K562 (cell line): ENCODE data around the gene PCDH9. TPM values are rescaled to one million over a fixed set of nuclear protein-coding genes. Genes with fewer than 3 reads are reported as not detected.

Experiments used
- KLF1 ChIP-seq: fragments of 450-650 bp; IDR thresholded peaks from 2 replicates; pipeline ENCODE4 v1.6.1; 2016; ENCODE audit warnings: missing genetic modification characterization, missing compliant biosample characterization
- NCOA2 ChIP-seq, 2 experiments: fragments of 450-650 bp; IDR thresholded peaks; 2 replicates each; pipeline ENCODE4 v1.6.1; 2018; ENCODE audit warnings: mild to moderate bottlenecking in 2 of 2, moderate library complexity in 1 of 2; ENCODE audit not compliant: partially characterized antibody in 2 of 2
- ZBTB1 ChIP-seq: sonication (generic); formaldehyde crosslinking; IDR thresholded peaks from 2 replicates; pipeline ENCODE4 v1.8.1; 2023; ENCODE audit warnings: missing genetic modification reagents, low read depth, mild to moderate bottlenecking, borderline replicate concordance
- ZNF507 ChIP-seq: conservative IDR thresholded peaks from 2 replicates; pipeline ENCODE4 v1.6.1; 2017; ENCODE audit warnings: missing genetic modification characterization, missing compliant biosample characterization
- ZNF717 ChIP-seq: fragments of 250-450 bp; sonication (Bioruptor Pico); IDR thresholded peaks from 2 replicates; pipeline ENCODE4 v1.5.0; 2021
- polyA plus RNA-seq, 8 experiments: library from polyadenylated mRNA; depleted of rRNA in 4 of 8; stranded (reverse) in 5 of 8; unstranded in 3 of 8; fragments of >200 nt; fragmentation: Nextera tagmentation in 2 of 8; fragmentation: Illumina TruSeq in 1 of 8; extraction: Ambion mirVana in 2 of 8; extraction: Trizol in 1 of 8; gene quantifications; 2 replicates each; pipeline versions ENCODE4 v1.2.1 to v1.2.3, GENCODE V29; 2011 to 2014; ENCODE audit warnings: inconsistent platforms in 1 of 8, missing spikeins in 1 of 8
- total RNA-seq, 7 experiments: library from RNA; depleted of rRNA in 6 of 7; stranded (reverse); fragments of >200 nt in 6 of 7; fragmentation: Illumina TruSeq in 2 of 7; extraction: Trizol in 2 of 7; gene quantifications; 2 replicates each; pipeline versions ENCODE4 v1.2.1 to v1.2.3, GENCODE V29; 2011 to 2021; ENCODE audit warnings: low replicate concordance in 1 of 7
- TF ChIP-seq, protein P1 (sequence below): fragments of 450-650 bp; IDR thresholded peaks from 2 replicates; pipeline ENCODE4 v1.7.1; 2018; ENCODE audit warnings: mild to moderate bottlenecking, low read depth; ENCODE audit not compliant: partially characterized antibody
- TF ChIP-seq, protein P2 (sequence below), 2 experiments: fragments of 450-650 bp in 1 of 2; sonication (generic) in 1 of 2; formaldehyde crosslinking in 1 of 2; IDR thresholded peaks; 2 replicates each; pipeline versions ENCODE4 v1.7.1 to v1.9.0; 2016 to 2022; ENCODE audit warnings: inconsistent platforms in 1 of 2, mild to moderate bottlenecking in 1 of 2, missing genetic modification reagents in 1 of 2
- TF ChIP-seq, protein P3 (sequence below): fragments of 250-450 bp; sonication (Bioruptor Pico); IDR thresholded peaks from 2 replicates; pipeline ENCODE4 v1.5.0; 2020; ENCODE audit warnings: mild to moderate bottlenecking

PCDH9 gene
- total and polyA plus RNA-seq, 9 of the 15 experiments (the other 6 are each of a cell fraction or from before 2014, with no cell fraction given), result 1.1 to 6.7 (median 4.9) TPM

DNA sequence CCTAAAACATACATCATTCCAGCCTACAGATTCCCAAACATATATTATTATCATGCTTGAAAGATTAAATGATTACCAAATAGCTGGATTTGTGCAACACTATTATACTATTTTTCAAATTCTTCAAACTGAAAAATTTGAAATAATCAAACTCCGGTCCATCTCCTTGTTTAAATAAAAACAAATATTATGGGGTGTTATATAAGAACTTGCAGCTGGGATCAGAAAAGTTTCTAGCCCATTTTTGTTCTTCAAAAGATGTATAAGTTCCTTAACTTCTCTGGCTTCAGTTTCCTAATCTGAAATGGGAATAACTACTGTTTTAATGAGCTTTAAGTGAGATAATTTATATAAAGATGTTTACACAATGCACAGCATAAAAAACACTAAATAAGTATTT, 422.9 kb downstream of the PCDH9 start (continued):
- TF ChIP-seq, protein P1, sequence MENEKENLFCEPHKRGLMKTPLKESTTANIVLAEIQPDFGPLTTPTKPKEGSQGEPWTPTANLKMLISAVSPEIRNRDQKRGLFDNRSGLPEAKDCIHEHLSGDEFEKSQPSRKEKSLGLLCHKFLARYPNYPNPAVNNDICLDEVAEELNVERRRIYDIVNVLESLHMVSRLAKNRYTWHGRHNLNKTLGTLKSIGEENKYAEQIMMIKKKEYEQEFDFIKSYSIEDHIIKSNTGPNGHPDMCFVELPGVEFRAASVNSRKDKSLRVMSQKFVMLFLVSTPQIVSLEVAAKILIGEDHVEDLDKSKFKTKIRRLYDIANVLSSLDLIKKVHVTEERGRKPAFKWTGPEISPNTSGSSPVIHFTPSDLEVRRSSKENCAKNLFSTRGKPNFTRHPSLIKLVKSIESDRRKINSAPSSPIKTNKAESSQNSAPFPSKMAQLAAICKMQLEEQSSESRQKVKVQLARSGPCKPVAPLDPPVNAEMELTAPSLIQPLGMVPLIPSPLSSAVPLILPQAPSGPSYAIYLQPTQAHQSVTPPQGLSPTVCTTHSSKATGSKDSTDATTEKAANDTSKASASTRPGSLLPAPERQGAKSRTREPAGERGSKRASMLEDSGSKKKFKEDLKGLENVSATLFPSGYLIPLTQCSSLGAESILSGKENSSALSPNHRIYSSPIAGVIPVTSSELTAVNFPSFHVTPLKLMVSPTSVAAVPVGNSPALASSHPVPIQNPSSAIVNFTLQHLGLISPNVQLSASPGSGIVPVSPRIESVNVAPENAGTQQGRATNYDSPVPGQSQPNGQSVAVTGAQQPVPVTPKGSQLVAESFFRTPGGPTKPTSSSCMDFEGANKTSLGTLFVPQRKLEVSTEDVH, result no peak
- TF ChIP-seq ZNF717, result no peak
- TF ChIP-seq, protein P2, sequence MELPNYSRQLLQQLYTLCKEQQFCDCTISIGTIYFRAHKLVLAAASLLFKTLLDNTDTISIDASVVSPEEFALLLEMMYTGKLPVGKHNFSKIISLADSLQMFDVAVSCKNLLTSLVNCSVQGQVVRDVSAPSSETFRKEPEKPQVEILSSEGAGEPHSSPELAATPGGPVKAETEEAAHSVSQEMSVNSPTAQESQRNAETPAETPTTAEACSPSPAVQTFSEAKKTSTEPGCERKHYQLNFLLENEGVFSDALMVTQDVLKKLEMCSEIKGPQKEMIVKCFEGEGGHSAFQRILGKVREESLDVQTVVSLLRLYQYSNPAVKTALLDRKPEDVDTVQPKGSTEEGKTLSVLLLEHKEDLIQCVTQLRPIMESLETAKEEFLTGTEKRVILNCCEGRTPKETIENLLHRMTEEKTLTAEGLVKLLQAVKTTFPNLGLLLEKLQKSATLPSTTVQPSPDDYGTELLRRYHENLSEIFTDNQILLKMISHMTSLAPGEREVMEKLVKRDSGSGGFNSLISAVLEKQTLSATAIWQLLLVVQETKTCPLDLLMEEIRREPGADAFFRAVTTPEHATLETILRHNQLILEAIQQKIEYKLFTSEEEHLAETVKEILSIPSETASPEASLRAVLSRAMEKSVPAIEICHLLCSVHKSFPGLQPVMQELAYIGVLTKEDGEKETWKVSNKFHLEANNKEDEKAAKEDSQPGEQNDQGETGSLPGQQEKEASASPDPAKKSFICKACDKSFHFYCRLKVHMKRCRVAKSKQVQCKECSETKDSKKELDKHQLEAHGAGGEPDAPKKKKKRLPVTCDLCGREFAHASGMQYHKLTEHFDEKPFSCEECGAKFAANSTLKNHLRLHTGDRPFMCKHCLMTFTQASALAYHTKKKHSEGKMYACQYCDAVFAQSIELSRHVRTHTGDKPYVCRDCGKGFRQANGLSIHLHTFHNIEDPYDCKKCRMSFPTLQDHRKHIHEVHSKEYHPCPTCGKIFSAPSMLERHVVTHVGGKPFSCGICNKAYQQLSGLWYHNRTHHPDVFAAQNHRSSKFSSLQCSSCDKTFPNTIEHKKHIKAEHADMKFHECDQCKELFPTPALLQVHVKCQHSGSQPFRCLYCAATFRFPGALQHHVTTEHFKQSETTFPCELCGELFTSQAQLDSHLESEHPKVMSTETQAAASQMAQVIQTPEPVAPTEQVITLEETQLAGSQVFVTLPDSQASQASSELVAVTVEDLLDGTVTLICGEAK (IDR thresholded peaks at IDR 0.05), result no peak
- TF ChIP-seq, protein P2 (CRISPR knock-in tag; IDR thresholded peaks at IDR 0.05), result no peak
- TF ChIP-seq NCOA2 (IDR thresholded peaks at IDR 0.05; ENCODE audit: partially characterized antibody in 2 of 2), result no peak
- TF ChIP-seq ZBTB1 (CRISPR knock-in tag), result no peak
- no peak for TF ChIP-seq ZNF507 (tag)
- no peak for TF ChIP-seq KLF1 (tag)
- TF ChIP-seq, protein P3, sequence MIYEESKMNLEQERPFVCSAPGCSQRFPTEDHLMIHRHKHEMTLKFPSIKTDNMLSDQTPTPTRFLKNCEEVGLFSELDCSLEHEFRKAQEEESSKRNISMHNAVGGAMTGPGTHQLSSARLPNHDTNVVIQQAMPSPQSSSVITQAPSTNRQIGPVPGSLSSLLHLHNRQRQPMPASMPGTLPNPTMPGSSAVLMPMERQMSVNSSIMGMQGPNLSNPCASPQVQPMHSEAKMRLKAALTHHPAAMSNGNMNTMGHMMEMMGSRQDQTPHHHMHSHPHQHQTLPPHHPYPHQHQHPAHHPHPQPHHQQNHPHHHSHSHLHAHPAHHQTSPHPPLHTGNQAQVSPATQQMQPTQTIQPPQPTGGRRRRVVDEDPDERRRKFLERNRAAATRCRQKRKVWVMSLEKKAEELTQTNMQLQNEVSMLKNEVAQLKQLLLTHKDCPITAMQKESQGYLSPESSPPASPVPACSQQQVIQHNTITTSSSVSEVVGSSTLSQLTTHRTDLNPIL (CRISPR knock-in tag), result no peak
